VCaP (cell line): ENCODE data around the gene RFESD.

ENCODE experiments used
- H3K27ac ChIP-seq: fragments of 450-650 bp; 2 replicates; pipeline ENCODE4 v1.5.1; 2017
- CTCF ChIP-seq: fragments of 450-650 bp; conservative IDR thresholded peaks from 2 replicates; pipeline ENCODE4 v1.5.1; 2017; ENCODE audit warnings: mild to moderate bottlenecking, moderate library complexity

The RFESD gene

GRCh38 chr5:95620870-95621838 is 25.4 kb upstream of the RFESD start:
- peak; percentile 28; the same call in 1 of the 2 replicates for TF ChIP-seq CTCF
- H3K27ac ChIP-seq: peak overlapping the region; percentile 62

GRCh38 chr5:95621839-95622629 is 24.5 kb upstream of the RFESD start:
- TF ChIP-seq CTCF: no peak
- H3K27ac ChIP-seq: no peak overlapping the region

GRCh38 chr5:95623706-95624105 is 22.9 kb upstream of the RFESD start:
- TF ChIP-seq CTCF: no peak
- H3K27ac ChIP-seq: no peak overlapping the region

GRCh38 chr5:95624368-95624767 is 22.2 kb upstream of the RFESD start:
- TF ChIP-seq CTCF: no peak
- no peak overlapping the region for H3K27ac ChIP-seq

GRCh38 chr5:95626701-95627100 is 19.9 kb upstream of the RFESD start:
- no peak for TF ChIP-seq CTCF
- H3K27ac ChIP-seq: no peak overlapping the region

GRCh38 chr5:95627971-95628810 is 18.4 kb upstream of the RFESD start:
- peak overlapping the region; percentile 60 for H3K27ac ChIP-seq
- no peak for TF ChIP-seq CTCF
